Measurements from ENCODE around the gene CATSPERD. TPM values are rescaled to one million over a fixed set of nuclear protein-coding genes. Genes with fewer than 3 reads are reported as not detected.

CATSPERD gene
- polyA plus RNA-seq, 1 donor (not counting 4 experiments of a cell fraction or from before 2014, with no cell fraction given), result not detected

DNA sequence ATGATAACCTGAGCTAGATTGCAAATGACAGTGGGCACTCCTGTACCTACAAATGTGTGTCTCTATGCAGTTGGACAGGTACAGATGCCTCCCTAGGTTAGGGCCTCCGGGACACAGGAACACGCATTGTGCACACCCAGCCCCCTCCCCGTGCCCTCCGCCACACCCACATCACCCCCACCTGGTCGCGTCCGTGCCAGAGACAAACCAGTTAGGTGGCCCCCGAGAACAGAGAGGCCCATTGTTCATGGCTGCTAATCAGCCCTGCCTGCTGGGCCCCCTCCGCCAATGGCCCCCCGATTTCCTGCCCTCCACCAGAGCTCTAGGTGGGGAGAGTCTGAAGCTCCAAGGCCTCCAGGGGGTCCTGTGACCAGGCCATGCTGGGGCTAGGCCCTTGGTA lies 98.2 kb downstream of the CATSPERD start:
- no peak overlapping the region for H3K27ac ChIP-seq (ENCODE audit: control insufficient read depth, insufficient read depth, low read length)
- H3K36me3 ChIP-seq (ENCODE audit: control insufficient read depth in 2 of 2, extremely low read depth in 1 of 2, insufficient read depth in 2 of 2, low read length in 2 of 2), result no peaks in the 10 kb centered on the region
- no peaks in the 10 kb centered on the region for H3K9me1 ChIP-seq (ENCODE audit: control insufficient read depth, extremely low read depth, insufficient read depth, low read length)
- H3K4me1 ChIP-seq (ENCODE audit: control insufficient read depth, extremely low read depth, insufficient read depth, low read length), result no peaks in the 10 kb centered on the region
- DNase-seq (ENCODE audit: low read depth, low spot score), result no peak
- no peak overlapping the region for H3K4me2 ChIP-seq (ENCODE audit: control insufficient read depth, extremely low read depth, insufficient read depth, low read depth, low read length)
- no peak overlapping the region for H2AFZ ChIP-seq (ENCODE audit: control insufficient read depth, low read length)
- FAIRE-seq, result no peak
- H3K9me3 ChIP-seq (ENCODE audit: control insufficient read depth, low read depth, low read length), result no peaks in the 10 kb centered on the region
- no peak overlapping the region for H3K4me3 ChIP-seq (ENCODE audit: control insufficient read depth in 2 of 3, extremely low read depth in 1 of 3, insufficient read depth in 2 of 3, low read depth in 1 of 3, low read length in 3 of 3)
- H3K79me2 ChIP-seq (ENCODE audit: control insufficient read depth, insufficient read depth, low read length), result no peaks in the 10 kb centered on the region
- dilution Hi-C loops (cut with MboI; ENCODE audit: extremely low pct_ligation_motif_present, low sequenced_read_pairs), result no loop called here
- peaks cover 22% of the 10 kb centered on the region for H3K27me3 ChIP-seq (ENCODE audit: control insufficient read depth, extremely low read depth, insufficient read depth, low read length)
- H3K9ac ChIP-seq (ENCODE audit: control insufficient read depth, extremely low read depth, insufficient read depth, low read length), result no peak overlapping the region
- no peak for TF ChIP-seq EZH2 (IDR thresholded peaks at IDR 0.05; ENCODE audit: low read length)
- TF ChIP-seq CTCF (optimal IDR thresholded peaks at IDR 0.05 in 1 of 3, IDR thresholded peaks at IDR 0.05 in 1 of 3, conservative IDR thresholded peaks at IDR 0.05 in 1 of 3; ENCODE audit: extremely low read depth in 1 of 3, insufficient read depth in 2 of 3, low read length in 3 of 3), result no peak
- no peaks in the 10 kb centered on the region for H4K20me1 ChIP-seq (ENCODE audit: control insufficient read depth, extremely low read depth, insufficient read depth, low read length)

DNA sequence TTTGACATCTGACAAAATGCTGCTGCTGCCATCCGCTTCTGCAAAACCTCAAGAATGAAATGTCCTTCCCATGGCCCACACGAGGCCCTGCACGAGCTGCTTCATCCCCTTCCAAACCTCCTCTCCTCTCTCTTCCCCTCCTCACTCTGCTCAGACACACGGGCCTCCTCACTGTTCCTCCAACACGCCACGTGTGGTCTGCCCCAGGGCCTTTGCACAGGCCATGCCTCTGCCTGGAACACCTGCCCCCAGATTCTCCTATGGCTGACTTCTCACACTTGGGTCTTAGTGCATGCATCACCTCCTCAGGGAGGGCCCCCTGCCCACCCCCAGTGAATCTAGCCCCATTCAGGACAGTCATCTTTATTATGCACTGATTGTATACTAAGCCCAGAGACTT lies 100.3 kb downstream of the CATSPERD start:
- no peak for DNase-seq (ENCODE audit: low read depth, low spot score)
- Histone ChIP-seq H3K9ac (ENCODE audit: control insufficient read depth, extremely low read depth, insufficient read depth, low read length) (no peak overlapping the region), H3K9me1 (ENCODE audit: control insufficient read depth, extremely low read depth, insufficient read depth, low read length) (no peaks in the 10 kb centered on the region), H3K4me2 (ENCODE audit: control insufficient read depth, extremely low read depth, insufficient read depth, low read depth, low read length) (no peak overlapping the region), H3K79me2 (ENCODE audit: control insufficient read depth, insufficient read depth, low read length) (no peaks in the 10 kb centered on the region), H3K9me3 (ENCODE audit: control insufficient read depth, low read depth, low read length) (no peaks in the 10 kb centered on the region), H3K4me1 (ENCODE audit: control insufficient read depth, extremely low read depth, insufficient read depth, low read length) (no peaks in the 10 kb centered on the region), H3K36me3 (ENCODE audit: control insufficient read depth in 2 of 2, extremely low read depth in 1 of 2, insufficient read depth in 2 of 2, low read length in 2 of 2) (no peaks in the 10 kb centered on the region), H2AFZ (ENCODE audit: control insufficient read depth, low read length) (no peak overlapping the region), H3K27ac (ENCODE audit: control insufficient read depth, insufficient read depth, low read length) (no peak overlapping the region), H3K4me3 (ENCODE audit: control insufficient read depth in 2 of 3, extremely low read depth in 1 of 3, insufficient read depth in 2 of 3, low read depth in 1 of 3, low read length in 3 of 3) (no peak overlapping the region), H4K20me1 (ENCODE audit: control insufficient read depth, extremely low read depth, insufficient read depth, low read length) (no peaks in the 10 kb centered on the region), H3K27me3 (ENCODE audit: control insufficient read depth, extremely low read depth, insufficient read depth, low read length) (peaks cover 6% of the 10 kb centered on the region)
- dilution Hi-C loops (cut with MboI; ENCODE audit: extremely low pct_ligation_motif_present, low sequenced_read_pairs), result no loop called here
- FAIRE-seq, result no peak
- TF ChIP-seq EZH2 (IDR thresholded peaks at IDR 0.05; ENCODE audit: low read length) (no peak), CTCF (optimal IDR thresholded peaks at IDR 0.05 in 1 of 3, IDR thresholded peaks at IDR 0.05 in 1 of 3, conservative IDR thresholded peaks at IDR 0.05 in 1 of 3; ENCODE audit: extremely low read depth in 1 of 3, insufficient read depth in 2 of 3, low read length in 3 of 3) (no peak)
